ENCODE data around the gene CCT7. TPM values are rescaled to one million over a fixed set of nuclear protein-coding genes. Genes with fewer than 3 reads are reported as not detected.

CCT7 gene
- total RNA-seq, 1 experiment from 2014 or later, result 637 TPM

- ChIA-PET RAD21 (ENCODE audit: low non-redundant PET in 1 of 2, low total read pairs in 2 of 2, uncharacterized antibody in 2 of 2, unreplicated experiment in 2 of 2) (no interaction called here), POLR2A (no interaction called here), CTCF (interaction anchor here (1.0 kb wide), 1 partner anchor 9 kb away, joined by 3 read pairs; no protein-coding TSS in a partner anchor)
- H3K36me3 ChIP-seq (ENCODE audit: control insufficient read depth in 1 of 2, insufficient read depth in 2 of 2, low read length in 2 of 2), result no peaks in the 10 kb centered on the region
- H4K20me1 ChIP-seq (ENCODE audit: insufficient read depth), result no peaks in the 10 kb centered on the region
- H3K9me2 ChIP-seq (ENCODE audit: insufficient read depth), result no peaks in the 10 kb centered on the region
- BruUV-seq (replicated peaks), result no TSS peak
- no peak for ATAC-seq
- no peak overlapping the region for H3K9ac ChIP-seq (ENCODE audit: low read length)
- H2AFZ ChIP-seq (ENCODE audit: low read depth, low read length, poor library complexity, severe bottlenecking), result no peak overlapping the region
- no peak for DNase-seq (ENCODE audit: low read depth, low spot score)
- H3K27ac ChIP-seq (ENCODE audit: low read depth, low read length), result no peak overlapping the region
- peaks cover 0 to 5% of the 10 kb centered on the region in 2 experiments; a peak in 2 of 4 replicates for H3K4me1 ChIP-seq (ENCODE audit: control insufficient read depth in 1 of 2, insufficient read depth in 2 of 2, low read length in 2 of 2)
- no peaks in the 10 kb centered on the region for H3K27me3 ChIP-seq (ENCODE audit: insufficient read depth, low read length)
- no peak overlapping the region for H3K4me3 ChIP-seq (replicated peaks in 1 of 2; ENCODE audit: low read depth in 1 of 2, low read length in 2 of 2)
- intact Hi-C loops (cut with micrococcal nuclease), result no loop called here
- H3K79me2 ChIP-seq (ENCODE audit: insufficient read depth, low read length), result no peaks in the 10 kb centered on the region
- TF ChIP-seq TCF7L2 (IDR thresholded peaks at IDR 0.05; ENCODE audit: borderline replicate concordance, extremely low read depth, insufficient read depth, insufficient read length), result no peak
- TF ChIP-seq ZBTB33 (IDR thresholded peaks at IDR 0.05; ENCODE audit: extremely low read depth, insufficient replicate concordance, low read length), result no peak
- TF ChIP-seq CBX3 (IDR thresholded peaks at IDR 0.05; ENCODE audit: low read depth), result no peak
- no peak for TF ChIP-seq POLR2AphosphoS5 (IDR thresholded peaks at IDR 0.05; ENCODE audit: low read depth, low read length)
- TF ChIP-seq ATF3 (IDR thresholded peaks at IDR 0.05), result no peak
- H3K9me3 ChIP-seq (ENCODE audit: control insufficient read depth in 1 of 2, insufficient read depth in 1 of 2, low read depth in 1 of 2, low read length in 2 of 2), result no peaks in the 10 kb centered on the region
- H3K4me2 ChIP-seq (ENCODE audit: low read length), result no peak overlapping the region
Measured at GRCh38 chr2:73203055-73203681, 30.9 kb upstream of the CCT7 start.

GRCh38 chr2:73205611-73206010, 28.5 kb upstream of the CCT7 start:
- DNase-seq (ENCODE audit: low read depth, low spot score) (no peak), ATAC-seq (no peak)
- H3K4me1 ChIP-seq (ENCODE audit: control insufficient read depth in 1 of 2, insufficient read depth in 2 of 2, low read length in 2 of 2), result peaks cover 0 to 5% of the 10 kb centered on the region in 2 experiments; a peak in 2 of 4 replicates
- no peaks in the 10 kb centered on the region for H3K27me3 ChIP-seq (ENCODE audit: insufficient read depth, low read length)
- ChIA-PET RAD21 (ENCODE audit: low non-redundant PET in 1 of 2, low total read pairs in 2 of 2, uncharacterized antibody in 2 of 2, unreplicated experiment in 2 of 2) (no interaction called here), CTCF (no interaction called here), POLR2A (interaction anchor here (0.9 kb wide), 1 partner anchor 28 kb away, joined by 3 read pairs; the partner anchor contains the start of gene PRADC1)
- intact Hi-C loops (cut with micrococcal nuclease), result no loop called here
- no peak overlapping the region for H2AFZ ChIP-seq (ENCODE audit: low read depth, low read length, poor library complexity, severe bottlenecking)
- H3K4me2 ChIP-seq (ENCODE audit: low read length), result no peak overlapping the region
- no peaks in the 10 kb centered on the region for H3K9me2 ChIP-seq (ENCODE audit: insufficient read depth)
- no peaks in the 10 kb centered on the region for H3K9me3 ChIP-seq (ENCODE audit: control insufficient read depth in 1 of 2, insufficient read depth in 1 of 2, low read depth in 1 of 2, low read length in 2 of 2)
- no peaks in the 10 kb centered on the region for H3K79me2 ChIP-seq (ENCODE audit: insufficient read depth, low read length)
- H4K20me1 ChIP-seq (ENCODE audit: insufficient read depth), result no peaks in the 10 kb centered on the region
- no peak overlapping the region for H3K9ac ChIP-seq (ENCODE audit: low read length)
- no peaks in the 10 kb centered on the region for H3K36me3 ChIP-seq (ENCODE audit: control insufficient read depth in 1 of 2, insufficient read depth in 2 of 2, low read length in 2 of 2)
- H3K4me3 ChIP-seq (replicated peaks in 1 of 2; ENCODE audit: low read depth in 1 of 2, low read length in 2 of 2), result no peak overlapping the region
- no TSS peak for BruUV-seq (replicated peaks)
- H3K27ac ChIP-seq (ENCODE audit: low read depth, low read length), result no peak overlapping the region
- no peak for TF ChIP-seq EZH2phosphoT487 (IDR thresholded peaks at IDR 0.05; ENCODE audit: borderline replicate concordance)
- TF ChIP-seq REST (IDR thresholded peaks at IDR 0.05; ENCODE audit: low read depth), result no peak
- TF ChIP-seq ZFX (IDR thresholded peaks at IDR 0.05), result no peak
- TF ChIP-seq ELF1 (IDR thresholded peaks at IDR 0.05; ENCODE audit: borderline replicate concordance, low read depth), result no peak
- no peak for TF ChIP-seq ATF3 (IDR thresholded peaks at IDR 0.05)
- no peak for TF ChIP-seq POLR2A (IDR thresholded peaks at IDR 0.05; ENCODE audit: borderline replicate concordance, extremely low read depth, insufficient read depth, insufficient read length)
- TF ChIP-seq TCF7L2 (IDR thresholded peaks at IDR 0.05; ENCODE audit: borderline replicate concordance, extremely low read depth, insufficient read depth, insufficient read length), result no peak

Data from HCT116 (cell line).